Measurements from ENCODE around the gene LPP. TPM values are rescaled to one million over a fixed set of nuclear protein-coding genes. Genes with fewer than 3 reads are reported as not detected.

LPP gene
- total and polyA plus RNA-seq, 8 donors = 8.0 to 885 (median 305) TPM

DNA sequence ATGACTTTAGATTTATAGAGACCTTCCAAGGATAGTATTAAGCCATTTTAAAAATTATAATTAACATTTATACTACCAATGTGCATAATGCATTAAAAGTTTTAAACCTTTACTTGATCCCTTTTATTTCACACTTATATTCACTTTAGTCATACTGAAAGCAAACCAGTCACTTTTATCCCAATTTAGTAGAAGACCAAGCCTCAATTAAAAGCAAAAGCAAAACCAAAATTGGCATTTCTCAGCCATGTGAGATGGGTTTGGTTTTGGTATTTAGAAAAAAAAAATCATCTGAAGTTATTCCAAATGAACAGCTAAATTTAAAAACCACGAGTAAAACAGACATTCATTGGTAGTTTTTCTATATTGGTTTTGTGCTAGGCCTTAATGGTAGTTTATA is 249.4 kb downstream of the LPP start:
- intact Hi-C loops (cut with DNase I; ENCODE audit: low total_unique reads) = no loop called here
- Histone ChIP-seq H3K4me3 (no peak overlapping the region), H3K27ac (no peak overlapping the region), H3K9me3 (no peaks in the 10 kb centered on the region), H3K4me1 (peaks cover 11 to 46% (median 25%) of the 10 kb centered on the region in 4 donors), H3K27me3 (no peaks in the 10 kb centered on the region), H3K36me3 (peaks cover 9 to 25% (median 23%) of the 10 kb centered on the region in 4 donors)
- 51 to 78% (median 71%) methylated on average over 1 of the region's 1 CpG for WGBS, 5 donors
- no peak for DNase-seq
- TF ChIP-seq, protein P1, sequence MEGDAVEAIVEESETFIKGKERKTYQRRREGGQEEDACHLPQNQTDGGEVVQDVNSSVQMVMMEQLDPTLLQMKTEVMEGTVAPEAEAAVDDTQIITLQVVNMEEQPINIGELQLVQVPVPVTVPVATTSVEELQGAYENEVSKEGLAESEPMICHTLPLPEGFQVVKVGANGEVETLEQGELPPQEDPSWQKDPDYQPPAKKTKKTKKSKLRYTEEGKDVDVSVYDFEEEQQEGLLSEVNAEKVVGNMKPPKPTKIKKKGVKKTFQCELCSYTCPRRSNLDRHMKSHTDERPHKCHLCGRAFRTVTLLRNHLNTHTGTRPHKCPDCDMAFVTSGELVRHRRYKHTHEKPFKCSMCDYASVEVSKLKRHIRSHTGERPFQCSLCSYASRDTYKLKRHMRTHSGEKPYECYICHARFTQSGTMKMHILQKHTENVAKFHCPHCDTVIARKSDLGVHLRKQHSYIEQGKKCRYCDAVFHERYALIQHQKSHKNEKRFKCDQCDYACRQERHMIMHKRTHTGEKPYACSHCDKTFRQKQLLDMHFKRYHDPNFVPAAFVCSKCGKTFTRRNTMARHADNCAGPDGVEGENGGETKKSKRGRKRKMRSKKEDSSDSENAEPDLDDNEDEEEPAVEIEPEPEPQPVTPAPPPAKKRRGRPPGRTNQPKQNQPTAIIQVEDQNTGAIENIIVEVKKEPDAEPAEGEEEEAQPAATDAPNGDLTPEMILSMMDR (IDR thresholded peaks at IDR 0.05) = no peak
- TF ChIP-seq POLR2AphosphoS5 (IDR thresholded peaks at IDR 0.05) = no peak
- no peak for TF ChIP-seq EP300 (IDR thresholded peaks at IDR 0.05)
- no peak for TF ChIP-seq POLR2A (IDR thresholded peaks at IDR 0.05)

DNA sequence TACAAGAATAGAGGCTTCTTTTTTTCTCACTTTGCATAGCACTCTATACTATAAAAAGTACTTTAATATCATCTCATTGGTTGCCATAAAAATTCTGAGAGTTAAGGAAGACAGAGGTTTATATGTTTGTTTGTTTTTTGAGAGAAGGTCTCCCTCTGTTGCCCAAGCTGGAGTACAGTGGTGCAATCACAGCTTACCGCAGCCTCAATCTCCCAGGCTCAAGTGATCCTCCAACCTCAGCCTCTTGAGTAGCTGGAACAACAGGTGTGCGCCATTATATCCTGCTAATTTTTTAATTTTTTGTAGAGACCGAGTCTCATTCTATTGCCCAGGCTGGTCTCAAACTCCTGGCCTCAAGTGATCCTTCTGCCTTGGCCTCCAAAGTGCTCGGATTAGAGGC is 250.2 kb downstream of the LPP start:
- no peak for DNase-seq
- WGBS, 5 donors = 96 to 100% (median 97%) methylated on average over 4 of the region's 4 CpGs
- Histone ChIP-seq H3K4me3 (no peak overlapping the region), H3K27me3 (no peaks in the 10 kb centered on the region), H3K27ac (no peak overlapping the region), H3K4me1 (peaks cover 10 to 43% (median 22%) of the 10 kb centered on the region in 4 donors), H3K9me3 (no peaks in the 10 kb centered on the region), H3K36me3 (peaks cover 9 to 32% (median 29%) of the 10 kb centered on the region in 4 donors)
- intact Hi-C loops (cut with DNase I; ENCODE audit: low total_unique reads) = no loop called here
- TF ChIP-seq POLR2A (IDR thresholded peaks at IDR 0.05) (no peak), POLR2AphosphoS5 (IDR thresholded peaks at IDR 0.05) (no peak), EP300 (IDR thresholded peaks at IDR 0.05) (no peak)
- TF ChIP-seq, protein P1 (IDR thresholded peaks at IDR 0.05) = no peak

DNA sequence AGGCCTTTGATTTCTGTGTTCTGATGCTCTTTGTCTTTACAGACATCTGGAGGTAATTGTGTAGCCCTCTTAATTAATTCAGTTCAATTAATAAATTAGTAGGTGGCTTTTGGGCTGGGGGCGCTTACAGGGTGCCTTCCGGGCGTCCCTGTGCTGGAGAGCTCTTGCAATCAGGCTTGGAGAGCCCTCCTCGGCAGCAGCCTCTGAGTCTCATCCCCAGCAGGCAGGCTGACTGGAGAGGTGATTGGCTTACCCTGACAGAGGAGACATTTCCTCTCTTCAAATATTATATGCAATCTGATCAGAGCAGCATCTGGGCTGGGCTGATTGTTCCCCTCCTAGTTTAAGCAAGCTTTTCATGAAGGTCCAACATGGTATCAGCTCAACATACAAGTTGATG is 250.7 kb downstream of the LPP start:
- 95 to 98% (median 95%) methylated on average over 4 of the region's 4 CpGs for WGBS, 5 donors
- intact Hi-C loops (cut with DNase I; ENCODE audit: low total_unique reads) = no loop called here
- Histone ChIP-seq H3K27me3 (no peaks in the 10 kb centered on the region), H3K27ac (no peak overlapping the region), H3K9me3 (no peaks in the 10 kb centered on the region), H3K36me3 (peaks cover 9 to 32% (median 29%) of the 10 kb centered on the region in 4 donors), H3K4me3 (no peak overlapping the region), H3K4me1 (peaks cover 10 to 46% (median 19%) of the 10 kb centered on the region in 4 donors)
- TF ChIP-seq POLR2AphosphoS5 (IDR thresholded peaks at IDR 0.05) (no peak), EP300 (IDR thresholded peaks at IDR 0.05) (no peak), POLR2A (IDR thresholded peaks at IDR 0.05) (no peak)
- TF ChIP-seq, protein P1 (IDR thresholded peaks at IDR 0.05) = no peak
- DNase-seq = no peak

DNA sequence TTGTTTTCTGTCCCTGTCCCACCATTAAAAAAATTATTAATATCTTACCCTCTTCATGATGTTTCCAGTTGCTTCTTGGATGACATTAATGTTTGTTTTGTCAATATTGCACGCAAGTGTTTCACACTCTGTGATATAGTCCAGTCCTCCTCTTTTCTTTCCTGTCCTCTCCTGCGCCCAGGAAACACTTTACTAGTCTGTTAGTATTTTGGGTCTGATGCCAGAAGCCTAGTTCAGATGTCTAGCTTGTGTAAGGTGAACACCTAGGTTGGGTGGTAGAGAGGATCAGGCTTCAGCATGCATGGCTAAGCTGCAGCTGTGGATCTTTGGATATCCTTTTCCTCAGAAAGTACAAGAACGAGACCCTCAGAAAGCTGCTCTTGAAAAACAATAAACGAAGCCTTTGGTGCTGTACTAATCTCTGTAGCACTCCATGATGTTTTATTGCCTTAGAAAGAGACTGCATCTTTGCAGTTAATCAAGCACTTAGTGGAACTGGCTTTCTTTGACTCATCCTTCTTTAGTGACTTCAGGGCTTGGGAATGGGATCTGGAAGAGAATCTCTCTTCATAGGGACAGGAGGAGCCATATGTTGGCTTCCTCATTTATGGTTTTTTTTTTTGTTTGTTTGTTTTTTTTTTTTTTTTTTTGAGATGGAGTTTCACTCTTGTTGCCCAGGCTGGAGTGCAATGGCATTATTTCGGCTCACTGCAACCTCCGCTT is 253.4 kb downstream of the LPP start:
- H3K27ac ChIP-seq = no peak overlapping the region
- DNase-seq = no peak
- intact Hi-C loops (cut with DNase I; ENCODE audit: low total_unique reads) = no loop called here
- H3K27me3 ChIP-seq = no peaks in the 10 kb centered on the region
- H3K36me3 ChIP-seq = peaks cover 9 to 32% (median 29%) of the 10 kb centered on the region in 4 donors
- no peak for TF ChIP-seq POLR2A (IDR thresholded peaks at IDR 0.05)
- TF ChIP-seq POLR2AphosphoS5 (IDR thresholded peaks at IDR 0.05) = no peak
- TF ChIP-seq, protein P1 (IDR thresholded peaks at IDR 0.05) = no peak
- no peak for TF ChIP-seq EP300 (IDR thresholded peaks at IDR 0.05)
- 62 to 72% (median 70%) methylated on average over 6 of the region's 6 CpGs for WGBS, 5 donors
- H3K4me1 ChIP-seq = peaks cover 0 to 25% (median 3%) of the 10 kb centered on the region in 4 donors
- no peaks in the 10 kb centered on the region for H3K9me3 ChIP-seq
- no peak overlapping the region for H3K4me3 ChIP-seq

All from stomach (tissue), 9 donors.